ENCODE measurements around the gene DCXR. TPM values are rescaled to one million over a fixed set of nuclear protein-coding genes. Genes with fewer than 3 reads are reported as not detected.

DCXR gene
- total RNA-seq, 6 donors from 2014 or later = 122 to 358 (median 211) TPM

DNA sequence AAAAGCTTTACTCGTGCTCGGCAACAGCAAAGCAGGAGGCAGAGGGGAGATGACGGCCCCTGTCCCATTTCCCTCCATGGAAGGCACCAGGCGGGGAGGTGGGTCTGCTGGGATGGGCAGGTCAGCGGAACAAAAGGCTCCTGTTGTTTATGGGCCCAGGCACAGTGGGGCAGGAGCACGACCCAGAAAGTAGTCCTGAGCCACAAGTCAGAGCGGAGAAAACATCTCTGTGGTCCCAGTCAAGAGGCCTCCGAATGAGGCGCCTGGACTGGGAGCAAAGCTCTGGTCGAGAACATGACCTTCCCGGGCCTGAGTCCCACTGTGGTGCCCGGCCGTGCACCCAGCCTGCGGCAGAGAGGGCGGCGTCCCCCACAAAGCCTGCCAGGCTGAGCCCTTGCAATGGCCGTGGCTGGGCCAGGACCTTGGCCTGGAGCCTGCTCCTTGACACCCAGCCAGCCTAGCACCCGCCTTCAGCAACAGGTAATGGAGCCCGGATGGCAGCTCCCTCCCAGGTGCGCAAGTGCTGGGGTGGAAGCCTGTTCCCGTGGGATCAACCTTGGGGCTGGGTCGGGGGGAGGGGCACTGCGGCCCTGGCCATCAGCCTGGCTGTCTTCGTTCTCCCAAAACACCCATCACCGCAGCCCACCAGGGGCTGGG lies 10.5 kb upstream of the DCXR start:
- 91 to 92% methylated on average over 13 to 23 of the region's 25 CpGs for WGBS, 2 donors
- H3K4me3 ChIP-seq = no peak overlapping the region

DNA sequence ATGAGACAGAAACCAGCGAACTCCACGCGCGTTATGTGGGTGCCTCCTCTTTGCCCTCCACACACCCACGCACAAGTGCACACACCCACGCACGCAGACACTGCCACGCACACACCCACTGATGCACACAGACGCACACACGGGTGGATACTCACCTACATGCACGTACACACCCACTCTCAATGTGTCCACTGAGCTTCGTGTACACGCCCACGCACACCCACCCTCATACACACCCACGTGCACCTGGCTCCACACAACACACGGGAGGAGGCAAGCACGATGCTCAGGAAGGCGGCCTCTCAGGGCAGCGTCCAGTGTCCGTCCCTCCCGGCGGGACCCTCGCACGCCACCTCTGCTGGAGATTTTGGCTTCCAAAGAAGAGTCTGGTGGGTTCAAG lies 9.9 kb upstream of the DCXR start:
- H3K4me1 ChIP-seq = peaks cover 9 to 26% (median 12%) of the 10 kb centered on the region in 4 donors
- no peak overlapping the region for H3K4me3 ChIP-seq
- ATAC-seq (ENCODE audit: low FRiP score in 2 of 2) (no peak), DNase-seq (peak in 1 of 2 donors; percentile 72)
- no peaks in the 10 kb centered on the region for H3K27me3 ChIP-seq
- H3K36me3 ChIP-seq = peaks cover 0 to 29% (median 12%) of the 10 kb centered on the region in 4 donors
- no peak overlapping the region for H3K27ac ChIP-seq
- no peaks in the 10 kb centered on the region for H3K9me3 ChIP-seq
- TF ChIP-seq EP300 (IDR thresholded peaks at IDR 0.05) (no peak), POLR2AphosphoS5 (IDR thresholded peaks at IDR 0.05) (no peak), POLR2A (IDR thresholded peaks at IDR 0.05) (no peak)
- TF ChIP-seq, protein P1, sequence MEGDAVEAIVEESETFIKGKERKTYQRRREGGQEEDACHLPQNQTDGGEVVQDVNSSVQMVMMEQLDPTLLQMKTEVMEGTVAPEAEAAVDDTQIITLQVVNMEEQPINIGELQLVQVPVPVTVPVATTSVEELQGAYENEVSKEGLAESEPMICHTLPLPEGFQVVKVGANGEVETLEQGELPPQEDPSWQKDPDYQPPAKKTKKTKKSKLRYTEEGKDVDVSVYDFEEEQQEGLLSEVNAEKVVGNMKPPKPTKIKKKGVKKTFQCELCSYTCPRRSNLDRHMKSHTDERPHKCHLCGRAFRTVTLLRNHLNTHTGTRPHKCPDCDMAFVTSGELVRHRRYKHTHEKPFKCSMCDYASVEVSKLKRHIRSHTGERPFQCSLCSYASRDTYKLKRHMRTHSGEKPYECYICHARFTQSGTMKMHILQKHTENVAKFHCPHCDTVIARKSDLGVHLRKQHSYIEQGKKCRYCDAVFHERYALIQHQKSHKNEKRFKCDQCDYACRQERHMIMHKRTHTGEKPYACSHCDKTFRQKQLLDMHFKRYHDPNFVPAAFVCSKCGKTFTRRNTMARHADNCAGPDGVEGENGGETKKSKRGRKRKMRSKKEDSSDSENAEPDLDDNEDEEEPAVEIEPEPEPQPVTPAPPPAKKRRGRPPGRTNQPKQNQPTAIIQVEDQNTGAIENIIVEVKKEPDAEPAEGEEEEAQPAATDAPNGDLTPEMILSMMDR (IDR thresholded peaks at IDR 0.05) = no peak
- 92 to 94% methylated on average over 14 to 24 of the region's 24 CpGs for WGBS, 2 donors

More for the DNA sequence above, 10.5 kb upstream of the DCXR start:
- Histone ChIP-seq H3K9me3 (no peaks in the 10 kb centered on the region), H3K27ac (no peak overlapping the region), H3K27me3 (no peaks in the 10 kb centered on the region), H3K4me1 (peaks cover 16 to 33% (median 19%) of the 10 kb centered on the region in 4 donors), H3K36me3 (peaks cover 0 to 29% (median 12%) of the 10 kb centered on the region in 4 donors)
- ATAC-seq (ENCODE audit: low FRiP score in 2 of 2) (no peak), DNase-seq (peak in 1 of 2 donors; percentile 71)
- TF ChIP-seq, protein P1 (IDR thresholded peaks at IDR 0.05) = no peak
- TF ChIP-seq POLR2AphosphoS5 (IDR thresholded peaks at IDR 0.05) = no peak
- no peak for TF ChIP-seq EP300 (IDR thresholded peaks at IDR 0.05)
- TF ChIP-seq POLR2A (IDR thresholded peaks at IDR 0.05) = no peak

DNA sequence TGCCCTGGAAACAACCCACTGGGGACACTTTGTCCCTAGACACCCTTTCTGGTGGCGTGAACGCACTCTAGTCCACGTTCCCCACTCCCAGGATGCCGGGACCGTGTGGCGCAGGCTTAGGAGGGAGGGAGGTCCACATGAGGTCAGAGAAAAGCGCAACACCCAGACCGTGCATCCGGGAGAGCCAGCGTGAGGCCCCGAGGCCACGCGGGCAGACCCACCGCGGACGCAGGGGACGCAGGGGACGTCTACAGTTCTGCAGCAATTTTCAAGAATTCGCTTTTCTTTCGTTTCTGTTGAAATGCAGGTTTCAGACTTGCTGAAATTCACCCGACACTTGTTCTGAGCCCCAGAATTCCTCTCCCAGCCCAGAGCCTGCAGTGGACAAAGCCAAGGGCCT lies 9.4 kb upstream of the DCXR start:
- H3K4me1 ChIP-seq = peaks cover 8 to 22% (median 11%) of the 10 kb centered on the region in 4 donors
- no peak overlapping the region for H3K27ac ChIP-seq
- TF ChIP-seq POLR2A (IDR thresholded peaks at IDR 0.05) (no peak), EP300 (IDR thresholded peaks at IDR 0.05) (no peak), POLR2AphosphoS5 (IDR thresholded peaks at IDR 0.05) (no peak)
- TF ChIP-seq, protein P1 (IDR thresholded peaks at IDR 0.05) = no peak
- peak in 1 of 2 donors; percentile 68 for DNase-seq
- no peak overlapping the region for H3K4me3 ChIP-seq
- no peaks in the 10 kb centered on the region for H3K9me3 ChIP-seq
- H3K36me3 ChIP-seq = peaks cover 0 to 29% (median 12%) of the 10 kb centered on the region in 4 donors
- ATAC-seq (ENCODE audit: low FRiP score in 2 of 2) = no peak
- H3K27me3 ChIP-seq = no peaks in the 10 kb centered on the region
- WGBS, 2 donors = 91 to 92% methylated on average over 18 to 21 of the region's 21 CpGs

DNA sequence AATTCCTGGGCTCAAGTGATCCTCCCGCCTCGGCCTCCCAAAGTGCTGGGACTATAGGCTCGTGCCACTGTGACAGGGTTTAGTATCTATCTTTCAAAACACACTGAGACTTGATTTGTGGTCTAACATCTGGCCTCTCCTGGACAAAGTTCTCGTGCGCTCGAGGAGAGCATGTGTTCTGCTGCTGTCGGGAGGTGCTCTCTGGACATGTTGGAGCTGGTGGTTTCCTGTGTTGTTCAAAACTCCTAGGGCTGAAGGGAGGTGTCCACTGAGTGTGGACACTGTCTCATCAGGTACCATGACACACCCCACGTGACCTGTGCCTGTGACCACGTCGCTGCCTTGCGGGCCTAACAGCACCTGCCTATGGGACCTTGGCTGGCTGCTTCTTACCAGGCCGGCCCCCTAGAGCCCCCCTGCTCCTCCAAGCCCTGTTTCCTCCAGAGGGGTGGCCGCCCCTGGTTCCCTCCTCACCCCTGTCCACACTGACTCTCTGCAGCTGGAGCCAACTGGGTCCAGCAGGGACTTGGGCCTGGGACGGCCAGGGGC lies 8.5 kb upstream of the DCXR start:
- Histone ChIP-seq H3K36me3 (peaks cover 0 to 29% (median 12%) of the 10 kb centered on the region in 4 donors), H3K4me1 (peaks cover 7 to 19% (median 11%) of the 10 kb centered on the region in 4 donors), H3K9me3 (no peaks in the 10 kb centered on the region), H3K27me3 (no peaks in the 10 kb centered on the region), H3K4me3 (no peak overlapping the region), H3K27ac (no peak overlapping the region)
- ATAC-seq (ENCODE audit: low FRiP score in 2 of 2) = no peak
- TF ChIP-seq POLR2AphosphoS5 (IDR thresholded peaks at IDR 0.05) (no peak), POLR2A (IDR thresholded peaks at IDR 0.05) (no peak), EP300 (IDR thresholded peaks at IDR 0.05) (no peak)
- TF ChIP-seq, protein P1 (IDR thresholded peaks at IDR 0.05) = no peak
- WGBS, 2 donors = 84 to 85% methylated on average over 14 of the region's 14 CpGs
- DNase-seq = peak in 1 of 2 donors; percentile 42

Measured in upper lobe of left lung (tissue), 6 donors.